Loucy (cell line): Measurements from ENCODE around the gene TFAM.

Source experiments
- CTCF ChIP-seq: fragments of 200-600 bp; sonication (generic); conservative IDR thresholded peaks from 2 replicates; pipeline ENCODE4 v1.5.1; 2014; ENCODE audit warnings: mild to moderate bottlenecking, antibody characterized with exemption, low read length
- EZH2phosphoT487 ChIP-seq: fragments of 200-600 bp; IDR thresholded peaks from 2 replicates; pipeline ENCODE4 v1.6.1; 2018; ENCODE audit warnings: antibody characterized with exemption, mild to moderate bottlenecking, moderate library complexity, borderline replicate concordance

DNA sequence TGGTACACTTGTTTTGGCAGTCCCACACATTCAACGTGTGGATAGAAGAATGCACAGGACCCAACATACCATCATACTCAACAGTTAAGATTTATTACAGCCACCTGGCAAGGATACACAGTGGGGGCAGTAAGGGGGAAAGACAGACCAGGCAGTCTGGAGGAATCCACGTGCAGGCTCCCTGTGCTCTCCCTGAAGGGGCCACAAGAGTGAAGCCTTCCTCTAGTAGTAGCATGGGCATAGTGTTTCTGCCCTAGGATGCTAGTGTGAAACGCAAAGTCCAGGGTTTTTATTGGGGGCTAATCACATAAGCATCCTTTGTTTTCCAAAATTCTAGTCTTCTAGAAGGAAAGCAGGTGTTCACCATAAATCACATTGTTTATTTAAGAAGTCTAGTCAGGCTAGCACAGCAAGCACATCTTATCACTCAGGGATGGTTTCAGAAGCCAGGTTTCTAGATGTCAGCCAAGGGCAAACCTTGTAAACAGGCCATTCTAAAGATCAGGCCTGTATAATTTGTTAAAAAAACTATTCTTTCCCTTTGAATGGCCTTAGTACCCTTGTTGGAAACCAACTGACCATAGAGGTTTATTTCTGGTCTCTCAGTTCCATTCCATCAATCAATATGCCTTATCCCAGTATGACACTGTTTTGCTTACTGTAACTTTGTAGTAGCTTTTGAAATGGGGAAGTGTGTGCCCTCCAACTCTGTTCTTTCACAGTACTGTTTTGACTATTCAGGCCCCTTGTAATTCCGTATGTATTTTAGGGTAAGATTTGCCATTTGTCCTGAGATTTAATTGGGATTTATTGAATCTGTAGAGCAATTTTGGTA is 12.4 kb upstream of the TFAM start:
- TF ChIP-seq CTCF = no peak
- no peak for TF ChIP-seq EZH2phosphoT487
